GM18861 (cell line): ENCODE measurements around the gene RPL34.
"Not testable (repeated sequence)": the region's sequence is repeated elsewhere in the genome, so short reads cannot be mapped to it uniquely, and the experiment has no call there.

Source experiments
- ATAC-seq: cut with Tn5 transposase; IDR thresholded peaks from one replicate; pipeline ENCODE4 v1.9.1; 2021; ENCODE audit not compliant: unreplicated experiment

The RPL34 gene

GRCh38 chr4:108620101-108620932, at the start of gene RPL34:
RPL34 (plus strand) TSS chr4:108620576; CDS start chr4:108621960, 1,384 bp downstream.
- ATAC-seq: peak; percentile 100

- no peak for ATAC-seq
These were observed 49.3 kb upstream of the RPL34 start for GRCh38 chr4:108570993-108571569.

- ATAC-seq: no peak
These were observed 46.0 kb upstream of the RPL34 start for GRCh38 chr4:108574402-108574801.

GRCh38 chr4:108581083-108581482, 39.3 kb upstream of the RPL34 start:
- no peak for ATAC-seq

- no peak for ATAC-seq
These were observed 33.6 kb upstream of the RPL34 start for GRCh38 chr4:108586778-108587177.

GRCh38 chr4:108588878-108589277, 31.5 kb upstream of the RPL34 start:
- no peak for ATAC-seq

- no peak for ATAC-seq
These were observed 30.4 kb upstream of the RPL34 start for GRCh38 chr4:108589961-108590360.

- no peak for ATAC-seq
These were observed 29.6 kb upstream of the RPL34 start for GRCh38 chr4:108590776-108591175.

- ATAC-seq: no peak
These were observed 27.7 kb upstream of the RPL34 start for GRCh38 chr4:108592674-108592986.

GRCh38 chr4:108594296-108594695, 26.1 kb upstream of the RPL34 start:
- ATAC-seq: not testable (repeated sequence)

- ATAC-seq: no peak
These were observed 24.0 kb upstream of the RPL34 start for GRCh38 chr4:108596344-108596743.

- no peak for ATAC-seq
These were observed 19.3 kb upstream of the RPL34 start for GRCh38 chr4:108601106-108601505.

- ATAC-seq: no peak
These were observed 18.8 kb upstream of the RPL34 start for GRCh38 chr4:108601532-108601931.

GRCh38 chr4:108602163-108602562, 18.2 kb upstream of the RPL34 start:
- ATAC-seq: no peak

- no peak for ATAC-seq
These were observed 13.1 kb upstream of the RPL34 start for GRCh38 chr4:108607079-108607815.

- ATAC-seq: no peak
These were observed 9.0 kb upstream of the RPL34 start for GRCh38 chr4:108611365-108611764.

- no peak for ATAC-seq
These were observed 8.0 kb upstream of the RPL34 start for GRCh38 chr4:108612365-108612764.

GRCh38 chr4:108619372-108620100, 840 bp upstream of the RPL34 start:
- ATAC-seq: no peak

GRCh38 chr4:108620933-108621905, 843 bp downstream of the RPL34 start:
- no peak for ATAC-seq

- no peak for ATAC-seq
These were observed 1.6 kb downstream of the RPL34 start for GRCh38 chr4:108622022-108622421.
